Stimulated activated CD4-positive, alpha-beta T cell treated with anti-CD3 and anti-CD28 coated beads, Interleukin-4, amount 100 ng/mL, for 1 hour (primary cell): ENCODE measurements around the gene FAM32A.

ENCODE experiments used
- DNase-seq: peaks from one replicate; pipeline ENCODE4 v3.0.0-alpha.2; 2020

The FAM32A gene

GRCh38 chr19:16185123-16185767, at the start of gene FAM32A:
Gene FAM32A, plus strand, starts transcription at chr19:16185410. Its CDS starts 33 bp downstream, at chr19:16185443.
- DNase-seq = peak; percentile 96

DNA sequence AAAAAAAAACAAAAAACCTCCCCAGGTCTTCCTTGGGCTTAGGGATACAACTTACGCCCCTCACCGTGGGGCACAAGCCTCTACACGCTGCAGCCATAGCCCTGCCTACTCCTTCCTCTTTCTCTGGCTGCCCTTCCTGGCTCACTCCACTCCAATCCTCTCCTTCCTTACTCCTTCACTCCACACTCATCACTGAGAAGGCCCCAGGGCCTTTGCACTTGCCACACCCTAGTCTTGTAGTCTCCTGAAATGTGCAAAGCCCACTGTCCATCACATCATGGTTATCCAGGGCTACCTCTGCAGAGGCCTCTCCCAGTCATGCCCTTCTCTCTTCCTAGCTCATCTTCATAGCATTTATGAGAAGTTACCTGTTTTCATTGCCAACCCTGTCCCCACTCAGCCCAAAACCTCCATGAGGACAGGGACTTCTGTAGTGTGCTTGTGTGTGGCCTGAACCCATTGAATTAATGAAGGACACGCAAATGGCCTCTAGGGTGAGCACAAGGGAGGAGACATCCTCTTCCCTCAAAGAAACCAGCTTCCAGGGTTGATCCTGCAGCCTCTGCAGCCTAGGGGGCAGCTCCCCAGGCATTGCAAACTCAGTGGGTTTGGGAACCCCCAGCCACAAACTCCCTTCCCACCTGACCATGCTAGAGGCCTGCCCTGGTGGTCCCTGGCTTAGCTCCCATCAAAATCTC, 49.6 kb upstream of the FAM32A start:
- DNase-seq = no peak

DNA sequence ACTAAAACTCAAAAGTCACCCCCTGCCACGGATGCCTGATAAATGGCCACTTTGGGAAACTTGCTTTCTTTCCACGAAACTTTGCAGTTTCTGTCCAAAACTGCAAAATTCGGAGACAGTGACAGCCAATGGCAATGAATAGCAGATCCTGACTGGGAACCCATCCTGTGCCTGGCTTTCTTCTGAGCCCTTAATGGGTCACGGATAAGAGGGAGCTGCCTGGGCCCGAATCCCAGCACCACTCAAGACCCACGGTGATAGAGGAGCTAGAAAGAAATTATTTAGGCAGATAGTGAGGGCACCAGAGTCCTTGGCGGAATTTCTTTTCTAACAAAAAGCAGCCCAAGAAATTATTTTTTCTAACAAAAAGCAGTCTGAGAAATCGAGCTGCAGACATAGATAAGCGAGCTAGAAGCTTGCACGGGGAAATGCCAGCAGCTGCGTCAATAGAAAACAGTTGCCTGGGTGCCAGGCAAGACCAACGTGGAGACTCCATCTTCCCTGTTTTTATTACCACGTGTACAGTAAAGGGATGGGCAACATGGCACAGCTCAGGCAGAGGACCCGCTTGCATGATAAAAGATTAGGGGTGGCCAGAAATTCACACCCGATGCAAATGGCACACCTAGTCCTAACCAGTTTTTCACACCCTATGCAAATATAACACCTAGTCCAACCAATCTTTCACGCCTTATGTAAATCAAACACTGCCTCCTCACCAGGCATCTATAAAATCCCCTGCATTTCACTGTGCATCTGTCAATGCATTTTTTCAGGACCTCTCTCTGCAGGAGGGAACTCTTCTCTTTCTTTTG, 48.8 kb upstream of the FAM32A start:
- no peak for DNase-seq

DNA sequence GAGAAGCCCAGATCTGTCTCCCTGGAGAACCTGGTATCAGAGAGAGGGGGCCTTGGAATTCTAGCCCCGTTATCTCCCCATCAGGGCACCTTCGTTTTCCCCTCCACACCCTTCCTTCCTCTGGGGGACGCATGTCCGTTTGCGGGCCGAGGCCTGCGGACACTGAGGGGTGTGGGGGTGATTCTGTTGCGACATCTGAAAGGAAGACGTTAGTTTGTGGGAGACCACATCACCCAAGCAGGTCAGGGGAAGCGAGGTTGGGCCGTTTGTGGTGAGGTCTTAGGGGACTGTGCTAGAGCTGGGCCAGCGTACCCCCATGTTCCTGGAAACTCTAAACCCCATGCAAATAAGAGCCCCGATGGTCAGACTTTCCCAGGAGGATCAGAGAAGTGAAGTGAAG, 45.5 kb upstream of the FAM32A start:
- no peak for DNase-seq

DNA sequence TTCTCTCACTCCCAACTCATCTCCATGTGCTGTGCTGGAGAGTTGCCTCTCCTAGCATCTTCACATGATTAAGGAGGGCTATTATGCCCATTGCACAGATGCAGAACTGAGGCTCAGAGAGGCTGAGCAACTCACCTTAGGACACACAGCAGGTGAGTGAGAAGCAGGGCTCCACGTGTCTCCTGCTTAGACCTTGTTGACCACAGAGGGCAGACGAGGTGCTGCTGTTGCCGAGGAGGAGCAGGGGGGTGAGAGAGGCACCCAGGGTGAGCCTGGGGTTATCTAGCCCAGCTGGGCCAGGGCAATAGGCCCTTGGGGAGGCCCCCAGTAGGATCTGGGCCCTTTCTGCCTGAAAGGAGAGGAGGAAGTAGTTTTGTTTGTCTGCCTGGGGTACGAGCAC, 44.2 kb upstream of the FAM32A start:
- no peak for DNase-seq

- DNase-seq = no peak
Measured at GRCh38 chr19:16142032-16142580, 43.1 kb upstream of the FAM32A start.

- DNase-seq = peak; percentile 72
Measured at GRCh38 chr19:16143399-16144215, 41.6 kb upstream of the FAM32A start, which contains the start of gene HSH2D. Gene HSH2D, plus strand, starts transcription at chr19:16143685. Its CDS starts 5,066 bp downstream, at chr19:16148751.

DNA sequence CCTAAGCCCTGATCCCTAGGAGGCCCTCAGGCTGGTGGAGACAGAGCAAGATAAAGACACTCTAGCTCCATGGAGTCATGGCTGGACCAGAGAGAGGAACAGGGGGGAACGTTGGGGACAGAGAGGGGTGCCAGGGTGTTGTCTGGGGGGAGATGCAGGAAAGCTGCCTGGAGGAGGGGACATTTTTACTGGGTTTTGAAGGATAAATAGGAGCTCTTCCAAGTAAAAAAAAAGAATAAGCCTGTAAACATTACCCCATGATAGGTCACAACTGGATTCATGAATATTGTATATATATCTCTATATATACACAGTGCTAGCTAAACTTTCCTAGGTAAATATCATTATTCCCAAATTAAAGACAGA, 41.0 kb upstream of the FAM32A start:
- no peak for DNase-seq

DNA sequence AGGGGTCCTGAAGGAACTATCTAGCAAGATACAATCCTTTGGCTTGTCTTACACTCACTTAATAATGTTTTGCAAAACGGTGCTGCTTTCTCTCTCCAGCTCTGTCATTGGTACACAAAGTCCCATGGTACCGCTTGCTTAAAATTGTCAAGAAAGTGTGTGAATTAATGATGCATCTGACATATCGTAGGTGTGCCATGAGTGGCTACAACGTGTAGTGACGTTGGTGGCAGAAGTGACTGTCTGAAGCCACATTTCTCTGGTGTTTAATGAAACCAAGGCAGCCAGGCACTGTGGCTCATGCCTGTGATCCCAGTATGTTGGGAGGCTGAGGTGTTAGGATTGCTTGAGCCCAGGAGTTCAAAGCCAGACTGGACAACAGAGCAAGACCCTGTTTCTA, 39.1 kb upstream of the FAM32A start:
- DNase-seq = no peak

DNA sequence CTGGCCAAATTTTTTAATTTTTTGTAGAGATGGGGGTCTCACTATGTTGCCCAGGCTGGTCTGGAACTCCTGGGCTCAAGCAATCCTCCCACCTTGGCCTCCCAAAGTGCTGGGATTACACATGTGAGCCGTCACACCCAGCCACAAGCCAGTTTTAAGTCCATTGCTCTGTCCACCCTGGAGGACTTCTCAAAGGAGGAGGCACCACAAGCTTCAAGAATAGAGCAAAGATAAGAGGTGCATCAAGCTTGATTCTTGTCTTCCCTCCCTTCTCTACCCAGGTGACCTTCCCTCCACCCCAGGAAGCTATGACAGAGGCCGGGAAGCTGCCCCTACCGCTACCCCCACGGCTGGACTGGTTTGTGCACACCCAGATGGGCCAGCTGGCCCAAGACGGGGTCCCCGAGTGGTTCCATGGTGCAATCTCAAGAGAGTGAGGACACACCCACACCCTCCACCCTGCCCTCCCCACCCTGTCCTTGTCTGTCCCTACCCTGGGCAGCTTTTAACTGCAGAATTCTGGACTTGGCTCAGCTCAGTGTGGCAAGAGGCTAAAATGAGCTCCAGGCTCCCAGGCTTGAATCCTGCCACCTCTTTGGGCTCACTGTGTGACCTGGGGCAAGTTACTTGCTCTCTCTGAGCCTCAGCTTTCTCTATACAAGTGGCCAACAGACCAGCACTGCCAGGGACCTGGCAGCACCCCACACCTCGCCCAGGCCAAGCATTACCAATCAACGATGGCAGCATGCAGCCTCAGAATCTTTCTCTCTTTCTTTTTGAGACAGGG, 36.6 kb upstream of the FAM32A start:
- DNase-seq = no peak

- no peak for DNase-seq
Measured at GRCh38 chr19:16153582-16154336, 31.5 kb upstream of the FAM32A start.

DNA sequence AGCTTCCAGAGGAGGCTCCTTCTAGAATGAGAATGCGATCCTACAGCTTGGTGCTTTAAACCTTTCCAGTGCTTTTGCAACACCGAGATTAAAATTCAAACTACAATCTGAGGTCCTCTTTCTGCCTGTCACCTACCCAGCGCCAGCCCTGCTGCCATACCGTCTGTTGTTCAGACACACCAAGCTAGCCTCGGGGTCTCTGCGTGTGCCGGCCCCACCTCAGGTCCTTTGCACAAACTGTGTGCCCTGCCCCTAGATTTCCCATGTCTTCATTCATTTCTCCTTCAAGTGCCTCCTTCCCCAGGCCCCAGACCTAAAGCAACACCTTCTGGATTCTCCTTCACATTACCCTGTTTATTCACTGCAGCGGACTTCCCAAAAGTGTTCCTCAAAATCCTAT, 30.7 kb upstream of the FAM32A start:
- no peak for DNase-seq

GRCh38 chr19:16155128-16155527, 30.1 kb upstream of the FAM32A start:
- DNase-seq = no peak

GRCh38 chr19:16156904-16157303, 28.3 kb upstream of the FAM32A start:
- no peak for DNase-seq

- no peak for DNase-seq
Measured at GRCh38 chr19:16157601-16158000, 27.6 kb upstream of the FAM32A start.

- DNase-seq = no peak
Measured at GRCh38 chr19:16159655-16160054, 25.6 kb upstream of the FAM32A start.

DNA sequence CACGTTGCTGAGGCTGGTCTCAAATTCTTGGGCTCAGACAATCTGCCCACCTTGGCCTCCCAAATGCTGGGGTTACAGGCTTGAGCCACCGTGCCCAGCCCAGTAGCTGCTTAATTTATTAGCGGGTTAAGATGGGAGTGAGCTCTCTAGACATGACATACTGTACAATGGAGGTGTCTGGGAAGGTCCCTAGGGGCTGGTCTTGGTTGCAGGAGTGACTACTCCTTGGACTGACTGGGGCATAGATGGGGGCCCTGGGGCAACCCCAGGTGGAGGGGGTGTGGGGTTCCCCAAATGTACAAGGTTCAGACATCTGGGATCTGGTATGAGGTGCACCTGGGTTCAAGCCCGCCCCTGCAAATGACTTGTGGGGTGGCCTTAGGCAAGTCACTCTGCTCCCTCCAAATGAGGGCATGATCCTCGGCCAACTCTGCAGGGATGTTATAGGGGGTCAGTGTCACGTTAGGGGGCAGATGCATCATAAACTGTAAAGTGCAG, 24.7 kb upstream of the FAM32A start:
- no peak for DNase-seq

- DNase-seq = no peak
Measured at GRCh38 chr19:16160943-16161560, 24.2 kb upstream of the FAM32A start.

- DNase-seq = no peak
Measured at GRCh38 chr19:16161840-16162239, 23.4 kb upstream of the FAM32A start.

DNA sequence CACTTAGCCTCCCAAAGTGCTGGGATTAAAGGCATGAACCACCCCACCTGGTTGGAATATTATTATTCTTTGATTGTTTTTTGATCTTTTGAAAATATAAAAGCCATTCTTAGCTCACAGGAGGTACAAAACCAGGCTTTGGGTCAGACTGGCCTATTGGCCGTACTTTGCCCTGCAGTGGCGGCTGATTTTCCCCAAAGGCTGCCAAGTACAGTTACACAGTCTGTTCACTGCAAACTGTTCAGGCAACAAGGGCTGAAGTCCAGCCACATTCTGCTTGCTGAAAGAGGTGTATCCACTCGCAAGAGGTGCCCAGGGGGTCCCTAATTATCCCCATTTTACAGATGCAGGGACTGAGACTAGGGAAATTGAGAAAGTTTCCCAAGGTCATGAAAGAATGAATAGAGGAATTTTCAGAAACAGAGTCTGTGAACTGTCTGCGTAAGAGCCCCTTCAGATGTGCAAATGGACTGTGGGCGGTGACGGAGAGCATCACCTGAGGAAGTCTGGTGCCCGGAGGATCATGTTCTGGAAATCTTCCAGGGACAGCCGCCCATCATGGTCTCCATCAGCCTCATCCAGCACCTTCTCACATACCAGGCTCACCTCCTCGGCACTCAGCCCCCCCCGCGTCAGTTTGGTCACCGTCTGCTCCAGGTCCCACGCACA, 20.9 kb upstream of the FAM32A start:
- DNase-seq = no peak
